Mammary epithelial cell (primary cell): ENCODE measurements around the gene ZNF205.

Experiments used
- CTCF ChIP-seq, 2 donors: IDR thresholded peaks in 1 of 2; conservative IDR thresholded peaks in 1 of 2; 2 replicates each; pipeline ENCODE4 v1.5.1; 2011 to 2012; ENCODE audit warnings: inconsistent platforms in 2 of 2, low read length in 2 of 2, mild to moderate bottlenecking in 2 of 2, control low read depth in 1 of 2, low read depth in 1 of 2; ENCODE audit not compliant: insufficient read depth in 1 of 2; ENCODE audit errors: extremely low read depth in 1 of 2
- EZH2 ChIP-seq: IDR thresholded peaks from 2 replicates; pipeline ENCODE4 v1.6.1; 2012; ENCODE audit warnings: low read length, inconsistent platforms, borderline replicate concordance

- peak; percentile 68 to 75 for TF ChIP-seq CTCF (conservative IDR thresholded peaks at IDR 0.05 in 1 of 2, IDR thresholded peaks at IDR 0.05 in 1 of 2; ENCODE audit: extremely low read depth in 1 of 2, insufficient read depth in 1 of 2, low read depth in 1 of 2, low read length in 2 of 2)
- no peak for TF ChIP-seq EZH2
Observed at GRCh38 chr16:3094289-3095027, 17.9 kb upstream of the ZNF205 start.
